GM12873 (cell line): ENCODE data around the gene NEGR1.

Experiments used
- TF ChIP-seq, protein P1 (sequence below): IDR thresholded peaks from 2 replicates; pipeline ENCODE4 v1.5.1; 2012; ENCODE audit warnings: low read depth, mild to moderate bottlenecking, moderate library complexity, low read length, control low read depth; ENCODE audit not compliant: insufficient read depth; ENCODE audit errors: missing control alignments

NEGR1 gene

GRCh38 chr1:72280711-72281110 is 1.6 kb downstream of the NEGR1 start:
- TF ChIP-seq, protein P1, sequence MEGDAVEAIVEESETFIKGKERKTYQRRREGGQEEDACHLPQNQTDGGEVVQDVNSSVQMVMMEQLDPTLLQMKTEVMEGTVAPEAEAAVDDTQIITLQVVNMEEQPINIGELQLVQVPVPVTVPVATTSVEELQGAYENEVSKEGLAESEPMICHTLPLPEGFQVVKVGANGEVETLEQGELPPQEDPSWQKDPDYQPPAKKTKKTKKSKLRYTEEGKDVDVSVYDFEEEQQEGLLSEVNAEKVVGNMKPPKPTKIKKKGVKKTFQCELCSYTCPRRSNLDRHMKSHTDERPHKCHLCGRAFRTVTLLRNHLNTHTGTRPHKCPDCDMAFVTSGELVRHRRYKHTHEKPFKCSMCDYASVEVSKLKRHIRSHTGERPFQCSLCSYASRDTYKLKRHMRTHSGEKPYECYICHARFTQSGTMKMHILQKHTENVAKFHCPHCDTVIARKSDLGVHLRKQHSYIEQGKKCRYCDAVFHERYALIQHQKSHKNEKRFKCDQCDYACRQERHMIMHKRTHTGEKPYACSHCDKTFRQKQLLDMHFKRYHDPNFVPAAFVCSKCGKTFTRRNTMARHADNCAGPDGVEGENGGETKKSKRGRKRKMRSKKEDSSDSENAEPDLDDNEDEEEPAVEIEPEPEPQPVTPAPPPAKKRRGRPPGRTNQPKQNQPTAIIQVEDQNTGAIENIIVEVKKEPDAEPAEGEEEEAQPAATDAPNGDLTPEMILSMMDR = no peak

- TF ChIP-seq, protein P1 = no peak
Observed at GRCh38 chr1:72280131-72280530, 2.2 kb downstream of the NEGR1 start.

DNA sequence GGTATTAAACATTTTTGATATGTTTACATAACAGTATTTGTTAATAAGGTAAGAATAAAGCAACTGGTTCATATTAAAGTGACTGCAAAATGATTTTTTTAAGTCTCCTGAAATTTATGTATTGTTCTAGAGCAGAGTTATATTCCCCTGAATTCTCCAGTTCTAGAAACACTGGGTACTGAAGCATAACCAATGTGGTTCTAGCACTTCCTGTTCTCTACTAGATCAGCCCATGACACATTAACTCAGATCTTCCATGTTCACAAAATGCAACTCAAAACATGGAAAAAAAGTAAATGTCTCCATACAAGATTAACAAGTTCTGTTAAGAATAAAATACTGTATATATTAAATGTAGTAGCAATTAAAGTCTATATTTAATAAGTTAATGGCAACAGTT is 3.9 kb downstream of the NEGR1 start:
- TF ChIP-seq, protein P1 = no peak

- TF ChIP-seq, protein P1 = no peak
Observed at GRCh38 chr1:72271555-72272085, 10.7 kb downstream of the NEGR1 start.

DNA sequence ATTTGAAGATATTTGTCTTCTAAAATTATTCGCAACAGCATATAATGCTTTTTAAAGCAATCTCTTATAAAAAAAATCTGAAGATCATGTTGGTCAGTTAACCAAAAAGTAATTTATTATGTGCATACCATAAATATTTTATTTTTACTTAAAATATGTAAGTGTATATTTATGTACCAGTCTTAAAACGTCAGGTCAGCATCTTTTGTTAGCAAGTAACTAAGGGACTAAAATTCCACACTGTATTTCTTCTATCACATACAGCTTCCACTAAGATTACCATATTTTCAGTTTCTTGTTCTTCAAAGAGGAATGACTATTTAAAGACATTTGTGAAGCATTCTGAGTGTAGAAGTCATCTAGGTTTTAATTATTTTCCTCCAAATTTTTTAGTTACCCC is 19.6 kb downstream of the NEGR1 start:
- TF ChIP-seq, protein P1 = no peak

DNA sequence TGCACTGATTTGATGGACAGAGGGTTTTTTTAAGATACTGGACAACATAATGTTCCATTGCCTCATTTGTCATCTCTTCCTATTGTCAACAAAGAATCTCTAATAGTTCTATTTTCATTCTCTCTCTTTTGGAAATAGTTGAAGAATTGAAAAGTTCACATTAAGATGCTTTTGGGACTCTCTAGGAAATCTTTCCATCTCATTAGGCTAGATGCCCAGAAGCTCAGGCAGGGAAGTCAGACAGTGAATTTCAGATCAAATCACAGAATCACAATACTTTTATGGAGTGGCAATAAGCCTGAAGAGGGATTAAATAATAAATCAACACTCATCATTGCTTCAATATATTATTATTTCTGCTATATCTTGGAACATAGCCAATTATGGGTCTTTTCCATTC is 29.2 kb downstream of the NEGR1 start:
- TF ChIP-seq, protein P1 = no peak

- TF ChIP-seq, protein P1 = no peak
Observed at GRCh38 chr1:72241397-72241796, 40.9 kb downstream of the NEGR1 start.
